Body of pancreas (tissue), 4 donors: Measurements from ENCODE around the gene ZNF711. TPM values are rescaled to one million over a fixed set of nuclear protein-coding genes. Genes with fewer than 3 reads are reported as not detected.

Experiments used
- ATAC-seq: fragments of 150-250 bp; one replicate; pipeline ENCODE4 v1.9.1; 2016
- DNase-seq, 4 donors: peaks; one replicate each; pipeline ENCODE4 v3.0.0-alpha.2; 2019
- H3K27ac ChIP-seq, 4 donors: fragments of 200-600 bp; sonication (generic); 1 replicate in 3 of 4; 2 replicates in 1 of 4; pipeline versions ENCODE4 v1.5.1 to v1.6.1; 2016 to 2019; ENCODE audit warnings: mild to moderate bottlenecking in 1 of 4, mixed read lengths in 1 of 4, moderate library complexity in 1 of 4
- H3K27me3 ChIP-seq, 2 donors: fragments of 200-600 bp; sonication (generic); one replicate each; pipeline ENCODE4 v1.6.0; 2016; ENCODE audit warnings: mild to moderate bottlenecking in 1 of 2
- H3K36me3 ChIP-seq, 2 donors: fragments of 200-600 bp; sonication (generic); replicated peaks in 1 of 2; 2 replicates each; pipeline ENCODE4 v1.5.1; 2016; ENCODE audit warnings: low read depth in 2 of 2; ENCODE audit not compliant: insufficient read depth in 1 of 2
- H3K4me1 ChIP-seq: fragments of 200-600 bp; sonication (generic); one replicate; pipeline ENCODE4 v1.6.0; 2016
- H3K4me3 ChIP-seq, 2 donors: fragments of 200-600 bp; sonication (generic); 1 replicate in 1 of 2; 2 replicates in 1 of 2; pipeline ENCODE4 v1.5.1; 2016 to 2019
- H3K9me3 ChIP-seq, 3 donors: fragments of 200-600 bp; sonication (generic); 1 replicate in 2 of 3; 2 replicates in 1 of 3; pipeline ENCODE4 v1.5.1; 2016
- CTCF ChIP-seq, 7 experiments: fragments of 450-650 bp in 4 of 7; fragments of 200-600 bp in 3 of 7; sonication (generic) in 3 of 7; IDR thresholded peaks; one replicate each; pipeline ENCODE4 v1.5.1; 2016 to 2019; ENCODE audit warnings: antibody characterized with exemption in 7 of 7
- POLR2A ChIP-seq, 3 donors: fragments of 450-650 bp; IDR thresholded peaks; one replicate each; pipeline ENCODE4 v1.6.1; 2016; ENCODE audit warnings: antibody characterized with exemption in 3 of 3, mild to moderate bottlenecking in 2 of 3
- WGBS, 2 donors: methylation state at CpG; one replicate each; pipeline ENCODE4 v1.1.5; 2017; 5-methylcytosine and 5-hydroxymethylcytosine counted together
- intact Hi-C: fragments of 100-400 bp; cut with DNase I; formaldehyde crosslinking; loops from one replicate; pipeline ENCODE4 v1.15.1; 2023
- total RNA-seq, 2 donors: library from RNA; depleted of rRNA; stranded (reverse); fragments of >200 nt; gene quantifications; one replicate each; pipeline ENCODE4 v1.1.0, GENCODE V29; 2016

Gene ZNF711
- 1 to 10 TPM; 4.7 to 5.6 TPM for total RNA-seq

DNA sequence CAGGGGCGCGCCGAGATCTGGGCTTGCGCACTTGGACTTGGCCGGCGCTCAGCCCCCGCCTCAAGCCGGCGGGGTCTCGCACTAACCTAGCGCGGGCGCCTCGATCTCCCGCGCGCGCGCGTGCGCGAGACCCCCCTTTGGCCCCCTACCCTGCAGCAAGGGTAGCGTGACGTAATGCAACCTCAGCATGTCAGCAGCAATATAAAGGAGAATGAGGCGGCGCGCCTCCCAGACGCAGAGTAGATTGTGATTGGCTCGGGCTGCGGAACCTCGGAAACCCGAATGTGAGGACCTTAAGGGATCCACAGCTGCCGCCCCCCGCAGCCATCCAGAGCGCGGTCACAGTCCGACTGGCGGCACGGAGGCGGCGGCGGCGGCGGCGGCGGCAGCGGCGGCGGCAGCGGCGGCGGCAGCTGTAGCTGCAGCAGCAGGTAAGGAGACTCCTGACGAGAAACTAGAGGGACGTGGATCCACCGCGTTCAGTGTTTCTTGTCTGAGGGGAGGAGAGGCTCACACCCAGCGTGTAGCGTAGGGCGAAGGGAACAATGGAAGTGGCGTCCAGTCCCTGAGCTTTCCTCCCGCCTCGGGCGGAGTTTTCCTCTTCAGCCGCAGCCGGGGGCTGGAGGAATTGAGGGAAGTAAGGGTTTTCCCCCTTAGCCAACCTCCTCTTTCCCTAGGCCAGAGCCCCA, at the start of gene ZNF711, which contains the start of gene SATL1:
TSS of gene ZNF711 (plus strand) at position 231 of the 689 bp plus-strand sequence. CDS start 3,582 bp downstream, outside the sequence.
TSS of gene SATL1 (minus strand) at position 19 of the 689 bp plus-strand sequence. CDS start 134,811 bp downstream, outside the sequence.
- H3K4me1 ChIP-seq = no peaks in the 10 kb centered on the region
- no peaks in the 10 kb centered on the region for H3K27me3 ChIP-seq
- ATAC-seq (peak; percentile 80), DNase-seq (peak; percentile 53 to 73 (median 62))
- H3K9me3 ChIP-seq = no peaks in the 10 kb centered on the region
- intact Hi-C loops = no loop called here
- 0 to 1% methylated on average over 3 to 38 of the region's 65 CpGs for WGBS, 2 donors
- TF ChIP-seq CTCF (IDR thresholded peaks at IDR 0.05) (no peak), POLR2A (IDR thresholded peaks at IDR 0.05) (peak; percentile 15 to 40 (median 25))
- H3K27ac ChIP-seq = peak within 1 kb of the TSS; percentile 12 to 83 (median 77)
- no peaks in the 10 kb centered on the region for H3K36me3 ChIP-seq
- peak within 1 kb of the TSS; percentile 27 to 56 for H3K4me3 ChIP-seq

DNA sequence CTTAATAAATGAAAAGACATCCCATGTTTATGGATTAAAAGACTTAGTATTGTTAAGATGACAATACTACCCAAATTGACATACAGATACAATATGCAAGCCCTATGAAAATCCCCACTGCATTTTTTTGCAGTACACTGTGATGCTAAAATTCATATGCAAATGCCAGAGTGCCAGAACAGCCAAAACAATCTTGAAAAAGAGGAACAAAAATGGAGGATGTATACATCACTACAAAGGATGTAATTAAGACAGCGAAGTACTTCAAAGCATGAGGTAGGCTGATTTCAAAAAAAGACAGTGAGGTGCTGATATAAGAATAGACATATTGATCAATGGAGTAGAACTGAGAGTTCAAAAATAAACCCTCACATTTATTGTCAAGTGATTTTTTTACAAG, 47.5 kb upstream of the ZNF711 start:
- WGBS, 2 donors = 67 to 68% methylated on average over 1 of the region's 1 CpG
- no peaks in the 10 kb centered on the region for H3K36me3 ChIP-seq
- no peaks in the 10 kb centered on the region for H3K4me1 ChIP-seq
- H3K27ac ChIP-seq = no peak overlapping the region
- no peak for ATAC-seq
- intact Hi-C loops = no loop called here
- TF ChIP-seq POLR2A (IDR thresholded peaks at IDR 0.05) (no peak), CTCF (IDR thresholded peaks at IDR 0.05) (no peak)
- no peaks in the 10 kb centered on the region for H3K27me3 ChIP-seq
- DNase-seq = no peak
- no peak overlapping the region for H3K4me3 ChIP-seq
- H3K9me3 ChIP-seq = no peaks in the 10 kb centered on the region

GRCh38 chrX:85203461-85203970, 40.3 kb upstream of the ZNF711 start:
- Histone ChIP-seq H3K36me3 (no peaks in the 10 kb centered on the region), H3K9me3 (no peaks in the 10 kb centered on the region), H3K27me3 (no peaks in the 10 kb centered on the region), H3K4me3 (no peak overlapping the region), H3K4me1 (no peaks in the 10 kb centered on the region), H3K27ac (no peak overlapping the region)
- TF ChIP-seq CTCF (IDR thresholded peaks at IDR 0.05) (no peak), POLR2A (IDR thresholded peaks at IDR 0.05) (no peak)
- no peak for DNase-seq
- no peak for ATAC-seq
- intact Hi-C loops = no loop called here
- WGBS, 2 donors = 94% methylated on average over 7 of the region's 8 CpGs; no CpG with 5 or more reads in 1 of the 2 donors

DNA sequence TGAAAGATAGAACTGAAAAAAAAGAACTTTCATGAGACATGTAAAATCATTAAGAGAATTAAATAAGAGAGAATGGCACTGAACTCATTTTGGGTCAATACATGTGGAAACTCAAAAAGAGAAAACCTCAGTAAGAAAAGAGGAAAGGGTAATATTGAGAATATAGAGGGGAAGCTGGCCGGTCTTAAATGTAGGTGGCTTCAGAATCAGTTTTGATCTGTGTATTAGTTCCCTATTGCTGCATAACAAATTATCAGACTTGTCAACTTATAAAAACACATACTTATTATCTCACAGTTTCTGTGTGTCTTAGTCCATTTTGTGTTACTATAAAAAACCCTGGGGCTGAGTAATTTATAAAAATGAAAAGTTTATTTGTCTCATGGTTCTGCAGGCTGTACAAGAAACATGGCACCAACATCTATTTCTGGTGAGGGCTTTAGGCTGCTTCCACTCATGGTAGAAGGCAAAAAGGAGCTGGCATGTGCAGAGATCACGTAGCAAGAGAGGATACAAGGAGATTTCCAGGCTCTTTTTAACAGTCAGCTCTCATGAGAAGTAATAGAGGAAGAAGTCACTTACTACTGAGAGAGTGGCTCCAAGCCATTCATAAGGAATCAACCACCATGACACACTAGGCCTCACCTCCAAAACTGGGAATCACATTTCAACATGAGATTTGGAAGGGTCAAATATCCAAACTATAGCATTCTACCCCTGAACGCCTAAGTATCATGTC, 29.8 kb upstream of the ZNF711 start:
- TF ChIP-seq CTCF (IDR thresholded peaks at IDR 0.05) = no peak
- no peak for TF ChIP-seq POLR2A (IDR thresholded peaks at IDR 0.05)
- H3K27ac ChIP-seq = no peak overlapping the region
- H3K27me3 ChIP-seq = no peaks in the 10 kb centered on the region
- H3K9me3 ChIP-seq = no peaks in the 10 kb centered on the region
- no peaks in the 10 kb centered on the region for H3K36me3 ChIP-seq
- no peak overlapping the region for H3K4me3 ChIP-seq
- no peaks in the 10 kb centered on the region for H3K4me1 ChIP-seq
- ATAC-seq = no peak
- no peak for DNase-seq
- intact Hi-C loops = no loop called here
- 79 to 97% methylated on average over 3 of the region's 3 CpGs for WGBS, 2 donors
